H1 (cell line): ENCODE measurements around the gene SLC35B4. TPM values are rescaled to one million over a fixed set of nuclear protein-coding genes. Genes with fewer than 3 reads are reported as not detected.

Experiments
- CTCF ChIA-PET: fragments of 300-600 bp; sonication (Branson Sonifier 250); formaldehyde crosslinking; loops from one replicate; lab custom pipeline; 2021; ENCODE audit not compliant: partially characterized antibody; lab: Charles Lee
- POLR2A ChIA-PET: fragments of 300-600 bp; sonication (Branson Sonifier 250); formaldehyde crosslinking; loops from one replicate; lab custom pipeline; 2021; ENCODE audit warnings: inconsistent platforms; ENCODE audit not compliant: partially characterized antibody; lab: Charles Lee
- DNase-seq, 2 experiments: peaks; one replicate each; pipeline versions ENCODE4 v3.0.0 to v3.0.0-alpha.2; 2010 to 2022; ENCODE audit warnings: low spot score in 2 of 2, low read depth in 1 of 2, mixed read lengths in 1 of 2
- FAIRE-seq: peaks from 2 replicates; lab custom pipeline; 2011; peaks lifted over from hg19 to GRCh38; lab: Jason Lieb, UNC
- H2AFZ ChIP-seq: 2 replicates; pipeline ENCODE4 v1.8.1; 2012; ENCODE audit warnings: low read length, inconsistent platforms
- H2AK5ac ChIP-seq: 2 replicates; pipeline ENCODE4 v1.6.1; 2013; ENCODE audit warnings: low read depth, low read length
- H2BK120ac ChIP-seq: replicated peaks from 2 replicates; pipeline ENCODE3; 2013; ENCODE audit warnings: low read depth, low read length, inconsistent platforms
- H2BK12ac ChIP-seq: 2 replicates; pipeline ENCODE4 v1.6.1; 2013; ENCODE audit warnings: low read depth, low read length
- H2BK15ac ChIP-seq: 2 replicates; pipeline ENCODE4 v1.6.1; 2013; ENCODE audit warnings: low read length
- H2BK20ac ChIP-seq: 2 replicates; pipeline ENCODE4 v1.6.1; 2013; ENCODE audit warnings: low read length
- H2BK5ac ChIP-seq: 2 replicates; pipeline ENCODE4 v1.6.1; 2013; ENCODE audit warnings: low read depth, low read length
- H3K14ac ChIP-seq: 2 replicates; pipeline ENCODE4 v1.6.1; 2013; ENCODE audit warnings: inconsistent platforms; ENCODE audit not compliant: insufficient read length
- H3K18ac ChIP-seq: 2 replicates; pipeline ENCODE4 v1.6.1; 2013; ENCODE audit warnings: low read length; ENCODE audit errors: extremely low read depth
- H3K23ac ChIP-seq: 2 replicates; pipeline ENCODE4 v1.6.1; 2013; ENCODE audit warnings: inconsistent platforms; ENCODE audit not compliant: insufficient read length
- H3K23me2 ChIP-seq: 2 replicates; pipeline ENCODE4 v1.6.1; 2013; ENCODE audit warnings: low read depth, low read length
- H3K27ac ChIP-seq: 2 replicates; pipeline ENCODE4 v1.6.1; 2011; ENCODE audit warnings: low read depth, low read length, inconsistent platforms
- H3K27me3 ChIP-seq, 4 experiments: replicated peaks in 1 of 4; 1 replicate in 1 of 4; 2 replicates in 3 of 4; pipeline versions ENCODE4 v1.6.1 to v1.8.1; 2011 to 2013; ENCODE audit warnings: low read length in 3 of 4, mild to moderate bottlenecking in 3 of 4, inconsistent platforms in 2 of 4, mixed read lengths in 2 of 4, moderate library complexity in 1 of 4; ENCODE audit not compliant: control insufficient read depth in 3 of 4, insufficient read depth in 3 of 4; ENCODE audit errors: extremely low read depth in 1 of 4
- H3K36me3 ChIP-seq, 4 experiments: 2 replicates each; pipeline versions ENCODE4 v1.6.1 to v1.8.1; 2011 to 2013; ENCODE audit warnings: mild to moderate bottlenecking in 4 of 4, low read length in 3 of 4, moderate library complexity in 2 of 4, control low read depth in 1 of 4, inconsistent platforms in 1 of 4; ENCODE audit not compliant: insufficient read depth in 4 of 4, control insufficient read depth in 2 of 4
- H3K4ac ChIP-seq: replicated peaks from 2 replicates; pipeline ENCODE3; 2013; ENCODE audit warnings: low read length, low read depth, mixed read lengths, inconsistent platforms; ENCODE audit not compliant: insufficient read length
- H3K4me1 ChIP-seq, 4 experiments: replicated peaks in 1 of 4; 1 replicate in 1 of 4; 2 replicates in 3 of 4; pipeline versions ENCODE4 v1.6.1 to v1.8.1; 2011 to 2013; ENCODE audit warnings: low read length in 3 of 4, inconsistent platforms in 2 of 4, mixed read lengths in 1 of 4; ENCODE audit not compliant: insufficient read depth in 4 of 4, control insufficient read depth in 3 of 4
- H3K4me2 ChIP-seq, 2 experiments: 2 replicates each; pipeline versions ENCODE4 v1.6.1 to v1.8.1; 2011 to 2013; ENCODE audit warnings: low read depth in 2 of 2, low read length in 2 of 2, control low read depth in 1 of 2, inconsistent platforms in 1 of 2, mild to moderate bottlenecking in 1 of 2; ENCODE audit not compliant: insufficient read depth in 1 of 2
- H3K4me3 ChIP-seq, 4 experiments: fragments of 200-600, 300-600 bp in 1 of 4; sonication (generic), shearing (Covaris generic), sonication (Bioruptor Twin) in 1 of 4; 2 replicates each; pipeline versions ENCODE4 v1.5.1 to v1.8.1; 2011 to 2016; ENCODE audit warnings: low read length in 4 of 4, low read depth in 3 of 4, control low read depth in 2 of 4, inconsistent platforms in 2 of 4, mild to moderate bottlenecking in 2 of 4, mixed read lengths in 1 of 4, moderate library complexity in 1 of 4; ENCODE audit not compliant: insufficient read depth in 2 of 4; ENCODE audit errors: extremely low read depth in 1 of 4
- H3K56ac ChIP-seq: replicated peaks from 2 replicates; pipeline ENCODE3; 2013; ENCODE audit warnings: low read depth, mild to moderate bottlenecking, mixed read lengths, low read length, inconsistent platforms; ENCODE audit not compliant: insufficient read length
- H3K79me1 ChIP-seq: 2 replicates; pipeline ENCODE4 v1.6.1; 2013; ENCODE audit warnings: low read depth, low read length, control low read depth
- H3K79me2 ChIP-seq, 2 experiments: 2 replicates each; pipeline versions ENCODE4 v1.6.1 to v1.8.1; 2012 to 2013; ENCODE audit warnings: low read length in 2 of 2, mild to moderate bottlenecking in 2 of 2, inconsistent platforms in 1 of 2; ENCODE audit not compliant: insufficient read depth in 2 of 2, control insufficient read depth in 1 of 2
- H3K9ac ChIP-seq, 4 experiments: replicated peaks in 1 of 4; 1 replicate in 1 of 4; 2 replicates in 3 of 4; pipeline versions ENCODE4 v1.6.1 to v1.8.1; 2011 to 2013; ENCODE audit warnings: low read depth in 3 of 4, low read length in 3 of 4, control low read depth in 2 of 4, mild to moderate bottlenecking in 2 of 4, moderate library complexity in 2 of 4, inconsistent platforms in 1 of 4; ENCODE audit errors: extremely low read depth in 1 of 4
- H3K9me3 ChIP-seq, 2 experiments: 2 replicates each; pipeline versions ENCODE4 v1.6.1 to v1.8.1; 2012 to 2013; ENCODE audit warnings: mild to moderate bottlenecking in 2 of 2, moderate library complexity in 2 of 2, control low read depth in 1 of 2, inconsistent platforms in 1 of 2, low read depth in 1 of 2, low read length in 1 of 2, mixed read lengths in 1 of 2; ENCODE audit not compliant: insufficient read depth in 2 of 2
- H4K20me1 ChIP-seq, 2 experiments: replicated peaks in 1 of 2; 2 replicates each; pipeline versions ENCODE3 to v1.8.1; 2011 to 2013; ENCODE audit warnings: inconsistent platforms in 2 of 2, low read length in 2 of 2, mild to moderate bottlenecking in 1 of 2; ENCODE audit not compliant: insufficient read depth in 2 of 2, control insufficient read depth in 1 of 2
- H4K5ac ChIP-seq: 2 replicates; pipeline ENCODE4 v1.6.1; 2013; ENCODE audit warnings: low read length, low read depth, mixed read lengths, inconsistent platforms; ENCODE audit not compliant: insufficient read length
- H4K8ac ChIP-seq: 2 replicates; pipeline ENCODE4 v1.8.0; 2013; ENCODE audit warnings: mild to moderate bottlenecking, moderate library complexity, low read length, inconsistent platforms; ENCODE audit not compliant: insufficient read depth; ENCODE audit errors: extremely low read depth
- H4K91ac ChIP-seq: replicated peaks from 2 replicates; pipeline ENCODE3; 2013; ENCODE audit warnings: low read length, mixed read lengths, inconsistent platforms; ENCODE audit not compliant: insufficient read length
- CEBPB ChIP-seq: IDR thresholded peaks from 2 replicates; pipeline ENCODE4 v1.6.1; 2012; ENCODE audit warnings: low read depth, low read length
- EZH2 ChIP-seq: fragments of 200-600 bp; sonication (generic); IDR thresholded peaks from 2 replicates; pipeline ENCODE4 v1.7.1; 2012; ENCODE audit warnings: low read depth, mild to moderate bottlenecking, moderate library complexity, low read length, inconsistent platforms; ENCODE audit not compliant: severe bottlenecking
- HDAC6 ChIP-seq: IDR thresholded peaks from one replicate; pipeline ENCODE4 v1.7.1; 2012; ENCODE audit warnings: low read depth, mild to moderate bottlenecking, inconsistent platforms, low read length, moderate library complexity
- KDM1A ChIP-seq: fragments of 200-600, 300-600 bp; sonication (generic); IDR thresholded peaks from 2 replicates; pipeline ENCODE4 v1.7.1; 2016; ENCODE audit warnings: mild to moderate bottlenecking, low read length, borderline replicate concordance
- PHF8 ChIP-seq: fragments of 200-600 bp; sonication (generic); conservative IDR thresholded peaks from 2 replicates; pipeline ENCODE4 v1.7.1; 2012; ENCODE audit warnings: low read depth, mild to moderate bottlenecking, inconsistent platforms, low read length, moderate library complexity
- RBBP5 ChIP-seq: IDR thresholded peaks from 2 replicates; pipeline ENCODE4 v1.7.1; 2012; ENCODE audit warnings: low read depth, mild to moderate bottlenecking, inconsistent platforms, low read length, moderate library complexity, borderline replicate concordance
- WGBS, 2 experiments: shearing (Covaris generic) in 1 of 2; methylation state at CpG; one replicate each; pipeline versions ENCODE4 v1.1.6 to v1.1.7; 2013 to 2015; ENCODE audit warnings: low lambda C conversion rate in 2 of 2, mixed read lengths in 2 of 2, inconsistent platforms in 1 of 2, low coverage in 1 of 2, missing lambda C conversion rate in 1 of 2; ENCODE audit not compliant: insufficient replicate concordance in 2 of 2, insufficient coverage in 1 of 2, insufficient read length in 1 of 2; ENCODE audit errors: extremely low coverage in 1 of 2, missing lambda C conversion rate in 1 of 2; 5-methylcytosine and 5-hydroxymethylcytosine counted together
- polyA plus RNA-seq, 7 experiments: library from polyadenylated mRNA; depleted of rRNA in 3 of 7; stranded (reverse) in 5 of 7; unstranded in 2 of 7; fragments of >200 nt in 5 of 7; fragments of 200-250 nt in 2 of 7; gene quantifications; 1 replicate in 5 of 7; 2 replicates in 1 of 7; 4 replicates in 1 of 7; pipeline versions ENCODE4 v1.2.1 to v1.2.3, GENCODE V29; 2011 to 2013; ENCODE audit warnings: missing spikeins in 2 of 7, mixed read lengths in 2 of 7
- total RNA-seq: library from RNA; stranded (reverse); fragmentation: NEBNext Ultra II Directional; extraction: Animal tissue kit (Norgen Biotek cat#: 25700); gene quantifications from 2 replicates; pipeline ENCODE4 v1.2.1, GENCODE V29; 2021

The SLC35B4 gene
- total and polyA plus RNA-seq, 2 of the 8 experiments (the other 6 are each of a cell fraction or from before 2014, with no cell fraction given): 28.9 to 34.6 TPM

DNA sequence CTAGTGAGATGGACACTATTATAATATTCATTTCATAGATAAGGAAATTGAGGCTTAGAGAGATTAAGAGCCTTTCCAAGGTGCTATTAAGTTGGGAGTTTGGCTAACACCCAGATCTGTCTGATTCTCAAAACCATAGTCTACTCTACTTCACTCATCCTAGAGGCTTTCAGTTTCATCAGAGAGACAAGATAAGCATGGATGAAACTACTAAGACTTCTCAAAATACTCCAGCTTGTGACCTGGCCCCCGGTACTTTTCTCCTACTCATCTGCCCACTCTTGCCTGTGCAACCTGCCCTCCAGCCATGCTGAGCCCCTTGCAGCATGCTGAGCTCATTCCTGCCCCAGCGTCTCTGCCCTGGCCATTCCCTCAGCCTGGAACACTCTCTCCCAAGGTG is 12.2 kb upstream of the SLC35B4 start:
- no peak overlapping the region for H4K5ac ChIP-seq
- no peak overlapping the region for H2BK5ac ChIP-seq
- H3K4me2 ChIP-seq: no peak overlapping the region
- H2AK5ac ChIP-seq: no peak overlapping the region
- H4K8ac ChIP-seq: no peak overlapping the region
- WGBS, 2 experiments: 47% methylated on average over 2 of the region's 2 CpGs; no CpG with 5 or more reads in 1 of the 2 experiments
- no peaks in the 10 kb centered on the region for H3K9me3 ChIP-seq
- no peak overlapping the region for H3K14ac ChIP-seq
- no peaks in the 10 kb centered on the region for H4K20me1 ChIP-seq
- no peak for FAIRE-seq
- H2BK15ac ChIP-seq: no peak overlapping the region
- no peak overlapping the region for H2BK12ac ChIP-seq
- H3K27me3 ChIP-seq: no peaks in the 10 kb centered on the region
- TF ChIP-seq HDAC6 (no peak), RBBP5 (no peak), KDM1A (no peak), PHF8 (no peak), EZH2 (no peak), CEBPB (no peak)
- no peak overlapping the region for H3K23ac ChIP-seq
- H3K27ac ChIP-seq: no peak overlapping the region
- no peak overlapping the region for H2BK120ac ChIP-seq
- H3K79me1 ChIP-seq: no peaks in the 10 kb centered on the region
- no peak overlapping the region for H3K18ac ChIP-seq
- H3K79me2 ChIP-seq: no peaks in the 10 kb centered on the region
- no peaks in the 10 kb centered on the region for H3K23me2 ChIP-seq
- H3K4me1 ChIP-seq: no peaks in the 10 kb centered on the region
- H2AFZ ChIP-seq: no peak overlapping the region
- no peak for DNase-seq
- H3K36me3 ChIP-seq: no peaks in the 10 kb centered on the region
- H3K9ac ChIP-seq: no peak overlapping the region
- H3K56ac ChIP-seq: no peak overlapping the region
- H3K4me3 ChIP-seq: no peak overlapping the region
- no peak overlapping the region for H4K91ac ChIP-seq
- ChIA-PET POLR2A (no interaction called here), CTCF (interaction anchor here (0.7 to 2.1 kb wide), 14 partner anchors 8 to 480 kb away, joined by 3 to 10 read pairs (median 3); partner anchors contain the start of gene SLC35B4)
- H2BK20ac ChIP-seq: no peak overlapping the region
- no peak overlapping the region for H3K4ac ChIP-seq
